Measurements from ENCODE around the gene TLNRD1.
"Not testable (repeated sequence)": the region's sequence is repeated elsewhere in the genome, so short reads cannot be mapped to it uniquely, and the experiment has no call there.

The TLNRD1 gene

GRCh38 chr15:81000624-81001151 lies at the start of gene TLNRD1:
TSS of gene TLNRD1 (plus strand) at chr15:81000923. CDS start at chr15:81002272, 1,349 bp downstream.
- in situ Hi-C loops (cut with HindIII; ENCODE audit: low sequenced_read_pairs) = no loop called here

- in situ Hi-C loops (cut with HindIII; ENCODE audit: low sequenced_read_pairs) = no loop called here
Observed at GRCh38 chr15:80951941-80952340, 48.8 kb upstream of the TLNRD1 start.

- in situ Hi-C loops (cut with HindIII; ENCODE audit: low sequenced_read_pairs) = no loop called here
Observed at GRCh38 chr15:80953001-80953952, 47.4 kb upstream of the TLNRD1 start.

- in situ Hi-C loops (cut with HindIII; ENCODE audit: low sequenced_read_pairs) = no loop called here
Observed at GRCh38 chr15:80953953-80954778, 46.6 kb upstream of the TLNRD1 start.

GRCh38 chr15:80955571-80956452 lies 44.9 kb upstream of the TLNRD1 start:
- in situ Hi-C loops (cut with HindIII; ENCODE audit: low sequenced_read_pairs) = not testable (repeated sequence)

- in situ Hi-C loops (cut with HindIII; ENCODE audit: low sequenced_read_pairs) = no loop called here
Observed at GRCh38 chr15:80957556-80957955, 43.2 kb upstream of the TLNRD1 start.

- in situ Hi-C loops (cut with HindIII; ENCODE audit: low sequenced_read_pairs) = no loop called here
Observed at GRCh38 chr15:80957976-80958375, 42.7 kb upstream of the TLNRD1 start.

- in situ Hi-C loops (cut with HindIII; ENCODE audit: low sequenced_read_pairs) = no loop called here
Observed at GRCh38 chr15:80958818-80959495, 41.8 kb upstream of the TLNRD1 start.

- in situ Hi-C loops (cut with HindIII; ENCODE audit: low sequenced_read_pairs) = loop anchor here (5.0 kb wide), 3 partner anchors 118 to 498 kb away; no protein-coding TSS in a partner anchor
Observed at GRCh38 chr15:80965454-80965853, 35.3 kb upstream of the TLNRD1 start.

GRCh38 chr15:80966431-80967197 lies 34.1 kb upstream of the TLNRD1 start:
- in situ Hi-C loops (cut with HindIII; ENCODE audit: low sequenced_read_pairs) = loop anchor here (5.0 kb wide), 3 partner anchors 119 to 499 kb away; no protein-coding TSS in a partner anchor

- in situ Hi-C loops (cut with HindIII; ENCODE audit: low sequenced_read_pairs) = loop anchor here (5.0 kb wide), 3 partner anchors 120 to 500 kb away; no protein-coding TSS in a partner anchor
Observed at GRCh38 chr15:80967451-80967850, 33.3 kb upstream of the TLNRD1 start.

GRCh38 chr15:80967991-80968510 lies 32.7 kb upstream of the TLNRD1 start:
- in situ Hi-C loops (cut with HindIII; ENCODE audit: low sequenced_read_pairs) = loop anchor here (5.0 kb wide), 3 partner anchors 121 to 501 kb away; no protein-coding TSS in a partner anchor

GRCh38 chr15:80969316-80969715 lies 31.4 kb upstream of the TLNRD1 start:
- in situ Hi-C loops (cut with HindIII; ENCODE audit: low sequenced_read_pairs) = loop anchor here (5.0 kb wide), 3 partner anchors 122 to 502 kb away; no protein-coding TSS in a partner anchor

- in situ Hi-C loops (cut with HindIII; ENCODE audit: low sequenced_read_pairs) = no loop called here
Observed at GRCh38 chr15:80970018-80970657, 30.6 kb upstream of the TLNRD1 start.

GRCh38 chr15:80970658-80971057 lies 30.1 kb upstream of the TLNRD1 start:
- in situ Hi-C loops (cut with HindIII; ENCODE audit: low sequenced_read_pairs) = no loop called here

GRCh38 chr15:80971143-80971542 lies 29.6 kb upstream of the TLNRD1 start:
- in situ Hi-C loops (cut with HindIII; ENCODE audit: low sequenced_read_pairs) = no loop called here

GRCh38 chr15:80972276-80972675 lies 28.4 kb upstream of the TLNRD1 start:
- in situ Hi-C loops (cut with HindIII; ENCODE audit: low sequenced_read_pairs) = no loop called here

GRCh38 chr15:80974914-80975313 lies 25.8 kb upstream of the TLNRD1 start:
- in situ Hi-C loops (cut with HindIII; ENCODE audit: low sequenced_read_pairs) = no loop called here

Measured in endothelial cell of hepatic sinusoid (primary cell).